Mucosa of stomach (tissue), 1 donor: ENCODE data around the gene SOST.

Experiments
- H3K27me3 ChIP-seq: one replicate; pipeline ENCODE4 v1.7.0; 2013; ENCODE audit warnings: mild to moderate bottlenecking, low read length; ENCODE audit not compliant: control insufficient read depth, insufficient read depth
- H3K36me3 ChIP-seq: one replicate; pipeline ENCODE4 v1.7.0; 2013; ENCODE audit warnings: low read length; ENCODE audit not compliant: control insufficient read depth, insufficient read depth
- H3K4me1 ChIP-seq: one replicate; pipeline ENCODE4 v1.7.0; 2013; ENCODE audit warnings: mild to moderate bottlenecking, low read length; ENCODE audit not compliant: control insufficient read depth, insufficient read depth
- H3K4me3 ChIP-seq: one replicate; pipeline ENCODE4 v1.7.0; 2013; ENCODE audit warnings: low read length
- H3K9ac ChIP-seq: one replicate; pipeline ENCODE4 v1.7.0; 2013; ENCODE audit warnings: mild to moderate bottlenecking, low read length, moderate library complexity
- H3K9me3 ChIP-seq: one replicate; pipeline ENCODE4 v1.7.0; 2013; ENCODE audit warnings: mild to moderate bottlenecking, low read length, moderate library complexity; ENCODE audit not compliant: control insufficient read depth
- donor health status: Pancreatic carcinoma.

SOST gene

GRCh38 chr17:43771463-43771862, 12.9 kb upstream of the SOST start:
- H3K36me3 ChIP-seq, result peaks cover 20% of the 10 kb centered on the region
- no peaks in the 10 kb centered on the region for H3K27me3 ChIP-seq

GRCh38 chr17:43770957-43771356, 12.4 kb upstream of the SOST start:
- H3K9ac ChIP-seq, result no peak overlapping the region
- H3K4me1 ChIP-seq, result peaks cover 42% of the 10 kb centered on the region
- no peaks in the 10 kb centered on the region for H3K27me3 ChIP-seq
- peaks cover 20% of the 10 kb centered on the region for H3K36me3 ChIP-seq
- no peak overlapping the region for H3K4me3 ChIP-seq
- H3K9me3 ChIP-seq, result no peaks in the 10 kb centered on the region

More at GRCh38 chr17:43771463-43771862, 12.9 kb upstream of the SOST start:
- no peak overlapping the region for H3K4me3 ChIP-seq
- H3K4me1 ChIP-seq, result peaks cover 46% of the 10 kb centered on the region
- no peak overlapping the region for H3K9ac ChIP-seq
- no peaks in the 10 kb centered on the region for H3K9me3 ChIP-seq

GRCh38 chr17:43769859-43770258, 11.3 kb upstream of the SOST start:
- peaks cover 19% of the 10 kb centered on the region for H3K36me3 ChIP-seq

GRCh38 chr17:43769426-43769825, 10.8 kb upstream of the SOST start:
- H3K27me3 ChIP-seq, result no peaks in the 10 kb centered on the region
- no peak overlapping the region for H3K9ac ChIP-seq
- no peaks in the 10 kb centered on the region for H3K9me3 ChIP-seq
- peaks cover 38% of the 10 kb centered on the region for H3K4me1 ChIP-seq
- H3K4me3 ChIP-seq, result no peak overlapping the region
- peaks cover 16% of the 10 kb centered on the region for H3K36me3 ChIP-seq

More at GRCh38 chr17:43769859-43770258, 11.3 kb upstream of the SOST start:
- peaks cover 42% of the 10 kb centered on the region for H3K4me1 ChIP-seq
- no peak overlapping the region for H3K4me3 ChIP-seq
- H3K27me3 ChIP-seq, result no peaks in the 10 kb centered on the region
- H3K9me3 ChIP-seq, result no peaks in the 10 kb centered on the region
- H3K9ac ChIP-seq, result no peak overlapping the region

- H3K27me3 ChIP-seq, result no peaks in the 10 kb centered on the region
- H3K9ac ChIP-seq, result no peak overlapping the region
- no peak overlapping the region for H3K4me3 ChIP-seq
- H3K4me1 ChIP-seq, result peaks cover 38% of the 10 kb centered on the region
- peaks cover 16% of the 10 kb centered on the region for H3K36me3 ChIP-seq
- H3K9me3 ChIP-seq, result no peaks in the 10 kb centered on the region
These were observed 10.4 kb upstream of the SOST start for GRCh38 chr17:43768943-43769342.

- Histone ChIP-seq H3K27me3 (no peaks in the 10 kb centered on the region), H3K4me1 (peaks cover 36% of the 10 kb centered on the region), H3K9me3 (no peaks in the 10 kb centered on the region), H3K36me3 (peaks cover 16% of the 10 kb centered on the region), H3K4me3 (no peak overlapping the region), H3K9ac (no peak overlapping the region)
These were observed 9.8 kb upstream of the SOST start for GRCh38 chr17:43768382-43768781.

- Histone ChIP-seq H3K4me3 (no peak overlapping the region), H3K4me1 (peaks cover 29% of the 10 kb centered on the region), H3K9ac (no peak overlapping the region), H3K27me3 (no peaks in the 10 kb centered on the region), H3K9me3 (no peaks in the 10 kb centered on the region), H3K36me3 (peaks cover 15% of the 10 kb centered on the region)
These were observed 9.1 kb upstream of the SOST start for GRCh38 chr17:43767713-43768059.

GRCh38 chr17:43767053-43767712, 8.6 kb upstream of the SOST start:
- H3K9ac ChIP-seq, result no peak overlapping the region
- no peaks in the 10 kb centered on the region for H3K27me3 ChIP-seq
- peaks cover 10% of the 10 kb centered on the region for H3K36me3 ChIP-seq
- no peak overlapping the region for H3K4me3 ChIP-seq
- H3K4me1 ChIP-seq, result peaks cover 24% of the 10 kb centered on the region
- H3K9me3 ChIP-seq, result no peaks in the 10 kb centered on the region

- peaks cover 7% of the 10 kb centered on the region for H3K36me3 ChIP-seq
- H3K4me1 ChIP-seq, result peaks cover 18% of the 10 kb centered on the region
- no peaks in the 10 kb centered on the region for H3K27me3 ChIP-seq
- no peak overlapping the region for H3K9ac ChIP-seq
- H3K4me3 ChIP-seq, result no peak overlapping the region
- no peaks in the 10 kb centered on the region for H3K9me3 ChIP-seq
These were observed 7.9 kb upstream of the SOST start for GRCh38 chr17:43766413-43767052.

- Histone ChIP-seq H3K9me3 (no peaks in the 10 kb centered on the region), H3K36me3 (no peaks in the 10 kb centered on the region), H3K4me3 (no peak overlapping the region), H3K9ac (no peak overlapping the region), H3K27me3 (peaks cover 26% of the 10 kb centered on the region), H3K4me1 (peaks cover under 1% of the 10 kb centered on the region)
These were observed 1.8 kb upstream of the SOST start for GRCh38 chr17:43760254-43760852.

GRCh38 chr17:43759836-43760235, 1.2 kb upstream of the SOST start:
- Histone ChIP-seq H3K4me3 (no peak overlapping the region), H3K9me3 (no peaks in the 10 kb centered on the region), H3K36me3 (no peaks in the 10 kb centered on the region), H3K4me1 (peaks cover 5% of the 10 kb centered on the region), H3K9ac (no peak overlapping the region), H3K27me3 (peaks cover 31% of the 10 kb centered on the region)

- Histone ChIP-seq H3K36me3 (no peaks in the 10 kb centered on the region), H3K4me3 (no peak overlapping the region), H3K9me3 (no peaks in the 10 kb centered on the region), H3K27me3 (peaks cover 39% of the 10 kb centered on the region), H3K9ac (no peak overlapping the region), H3K4me1 (peaks cover 6% of the 10 kb centered on the region)
These were observed 505 bp downstream of the SOST start for GRCh38 chr17:43758086-43758485.
